ENCODE results near the gene COL19A1.
"Not testable (repeated sequence)": the region's sequence is repeated elsewhere in the genome, so short reads cannot be mapped to it uniquely, and the experiment has no call there.

Gene COL19A1

GRCh38 chr6:69866351-69866769 is at the start of gene COL19A1:
COL19A1 (plus strand) TSS chr6:69866556; CDS start chr6:69879568, 13,012 bp downstream.
- DNase-seq, result peak; percentile 4

- DNase-seq, result no peak
Observed at GRCh38 chr6:69816569-69816968, 49.8 kb upstream of the COL19A1 start.

GRCh38 chr6:69817358-69817757 is 49.0 kb upstream of the COL19A1 start:
- DNase-seq, result no peak

GRCh38 chr6:69818223-69818930 is 48.0 kb upstream of the COL19A1 start:
- DNase-seq, result no peak

- DNase-seq, result no peak
Observed at GRCh38 chr6:69819138-69819537, 47.2 kb upstream of the COL19A1 start.

GRCh38 chr6:69820018-69820417 is 46.3 kb upstream of the COL19A1 start:
- no peak for DNase-seq

- no peak for DNase-seq
Observed at GRCh38 chr6:69820438-69820837, 45.9 kb upstream of the COL19A1 start.

GRCh38 chr6:69824355-69824754 is 42.0 kb upstream of the COL19A1 start:
- not testable (repeated sequence) for DNase-seq

- DNase-seq, result no peak
Observed at GRCh38 chr6:69825904-69826303, 40.5 kb upstream of the COL19A1 start.

GRCh38 chr6:69827276-69827893 is 39.0 kb upstream of the COL19A1 start:
- no peak for DNase-seq

GRCh38 chr6:69832558-69832957 is 33.8 kb upstream of the COL19A1 start:
- DNase-seq, result no peak

- peak; percentile 61 for DNase-seq
Observed at GRCh38 chr6:69835414-69836179, 30.8 kb upstream of the COL19A1 start.

GRCh38 chr6:69841862-69842261 is 24.5 kb upstream of the COL19A1 start:
- DNase-seq, result no peak

GRCh38 chr6:69843189-69843588 is 23.2 kb upstream of the COL19A1 start:
- DNase-seq, result no peak

- no peak for DNase-seq
Observed at GRCh38 chr6:69846312-69846711, 20.0 kb upstream of the COL19A1 start.

GRCh38 chr6:69846770-69847491 is 19.4 kb upstream of the COL19A1 start:
- DNase-seq, result no peak

GRCh38 chr6:69847492-69847788 is 18.9 kb upstream of the COL19A1 start:
- no peak for DNase-seq

GRCh38 chr6:69848552-69848951 is 17.8 kb upstream of the COL19A1 start:
- DNase-seq, result no peak

- no peak for DNase-seq
Observed at GRCh38 chr6:69852706-69853105, 13.7 kb upstream of the COL19A1 start.

- no peak for DNase-seq
Observed at GRCh38 chr6:69861986-69862385, 4.4 kb upstream of the COL19A1 start.

GRCh38 chr6:69863766-69864165 is 2.6 kb upstream of the COL19A1 start:
- DNase-seq, result no peak

- no peak for DNase-seq
Observed at GRCh38 chr6:69865126-69865525, 1.2 kb upstream of the COL19A1 start.
